Activated CD8-positive, alpha-beta memory T cell treated with anti-CD3 and anti-CD28 coated beads for 4 hours (primary cell): Measurements from ENCODE around the gene KLF1.
"Not testable (repeated sequence)": the region's sequence is repeated elsewhere in the genome, so short reads cannot be mapped to it uniquely, and the experiment has no call there.

Source experiments
- DNase-seq, 2 donors: peaks; one replicate each; pipeline ENCODE4 v3.0.0-alpha.2; 2020; ENCODE audit warnings: low read depth in 2 of 2

KLF1 gene

GRCh38 chr19:12886969-12887747 is at the start of gene KLF1:
Gene KLF1 (minus strand): TSS chr19:12887201. CDS start chr19:12887140, 61 bp downstream.
- DNase-seq, result no peak

- no peak for DNase-seq
These were observed 49.6 kb upstream of the KLF1 start for GRCh38 chr19:12936582-12936981.

GRCh38 chr19:12935071-12935470 is 48.1 kb upstream of the KLF1 start:
- no peak for DNase-seq

- DNase-seq, result peak; percentile 82 to 85
These were observed 46.5 kb upstream of the KLF1 start, which contains the start of gene FARSA for GRCh38 chr19:12933287-12934072. Gene FARSA (minus strand): TSS chr19:12933711. CDS start chr19:12933696, 15 bp downstream.

- DNase-seq, result no peak
These were observed 45.6 kb upstream of the KLF1 start for GRCh38 chr19:12932392-12933286.

- no peak for DNase-seq
These were observed 43.1 kb upstream of the KLF1 start for GRCh38 chr19:12930002-12930645.

GRCh38 chr19:12924621-12925310 is 37.8 kb upstream of the KLF1 start:
- no peak for DNase-seq

- DNase-seq, result no peak
These were observed 36.0 kb upstream of the KLF1 start for GRCh38 chr19:12922959-12923358.

GRCh38 chr19:12921047-12921446 is 34.0 kb upstream of the KLF1 start:
- DNase-seq, result no peak

GRCh38 chr19:12918253-12918652 is 31.3 kb upstream of the KLF1 start:
- no peak for DNase-seq

- DNase-seq, result not testable (repeated sequence)
These were observed 28.9 kb upstream of the KLF1 start for GRCh38 chr19:12915860-12916259.

- no peak for DNase-seq
These were observed 27.1 kb upstream of the KLF1 start for GRCh38 chr19:12913851-12914690.

- no peak for DNase-seq
These were observed 26.1 kb upstream of the KLF1 start for GRCh38 chr19:12913011-12913561.

GRCh38 chr19:12912571-12912970 is 25.6 kb upstream of the KLF1 start:
- no peak for DNase-seq

- DNase-seq, result no peak
These were observed 20.2 kb upstream of the KLF1 start for GRCh38 chr19:12907166-12907565.

GRCh38 chr19:12899891-12900518 is 13.0 kb upstream of the KLF1 start:
- DNase-seq, result no peak

- DNase-seq, result no peak
These were observed 9.5 kb upstream of the KLF1 start for GRCh38 chr19:12896460-12896859.

- DNase-seq, result no peak
These were observed 6.6 kb upstream of the KLF1 start for GRCh38 chr19:12893582-12893981.

GRCh38 chr19:12891553-12892021 is 4.6 kb upstream of the KLF1 start:
- no peak for DNase-seq
